Urothelium cell line (cell line): ENCODE results near the gene PMEL.
"Not testable (repeated sequence)": the region's sequence is repeated elsewhere in the genome, so short reads cannot be mapped to it uniquely, and the experiment has no call there.

Source experiments
- DNase-seq: peaks from one replicate; pipeline ENCODE4 v3.0.0; 2011; ENCODE audit warnings: low spot score, mixed read lengths
- FAIRE-seq: peaks from 2 replicates; lab custom pipeline; 2011; peaks lifted over from hg19 to GRCh38; lab: Jason Lieb, UNC

PMEL gene

GRCh38 chr12:55983232-55983842, 17.5 kb upstream of the PMEL start:
- DNase-seq (no peak), FAIRE-seq (no peak)

DNA sequence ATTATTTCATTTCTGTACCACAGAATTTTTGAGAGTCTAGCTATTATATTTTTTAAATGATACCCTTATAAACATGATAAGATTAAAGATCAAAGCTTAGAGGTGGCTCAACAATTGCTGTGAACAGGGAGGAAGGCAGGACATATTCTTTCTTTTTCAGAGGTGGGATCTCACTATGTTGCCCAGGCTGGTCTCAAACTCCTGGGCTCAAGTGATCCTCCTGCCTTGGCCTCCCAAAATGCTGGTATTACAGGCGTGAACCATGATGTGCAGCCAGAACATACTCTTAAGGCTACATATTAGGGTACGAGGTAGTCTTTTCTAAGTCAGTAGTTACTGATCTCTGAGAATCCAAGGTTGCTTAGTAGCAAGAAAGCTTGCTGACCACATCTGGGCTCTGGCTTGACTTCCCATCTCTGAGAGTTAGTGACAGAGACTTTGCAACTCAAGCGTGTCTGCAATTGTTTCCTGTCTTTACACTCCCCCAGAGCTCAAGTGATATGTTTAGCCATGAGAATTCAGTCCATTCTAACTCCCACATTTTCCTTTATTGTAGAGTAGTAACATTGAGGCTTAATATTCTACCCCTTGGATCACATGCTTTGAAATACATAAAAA, 16.6 kb upstream of the PMEL start:
- DNase-seq (no peak), FAIRE-seq (no peak)

GRCh38 chr12:55981882-55982281, 16.0 kb upstream of the PMEL start:
- FAIRE-seq, DNase-seq: not testable (repeated sequence)

DNA sequence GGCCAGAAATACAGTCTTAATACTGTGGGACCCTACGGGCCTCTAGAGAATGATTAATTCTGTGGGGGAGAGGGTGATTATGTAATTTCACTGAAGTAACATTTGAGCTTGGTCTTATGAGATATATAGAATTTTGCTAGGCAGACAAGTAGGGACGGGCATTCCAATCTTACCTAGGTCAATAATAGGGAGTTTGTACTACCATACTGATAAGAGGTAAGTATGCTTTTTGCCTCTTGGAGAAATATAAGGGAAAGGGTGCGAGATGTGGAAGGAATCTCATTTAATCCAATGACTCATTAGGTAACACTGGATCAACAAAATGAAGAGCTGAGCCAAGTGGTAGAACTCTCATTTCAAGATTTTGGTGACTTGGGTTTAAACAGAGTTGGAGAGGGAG, 13.2 kb upstream of the PMEL start:
- DNase-seq (no peak), FAIRE-seq (no peak)

GRCh38 chr12:55978393-55978792, 12.6 kb upstream of the PMEL start:
- FAIRE-seq (no peak), DNase-seq (no peak)

GRCh38 chr12:55974308-55974730, 8.5 kb upstream of the PMEL start:
- peak; percentile 46 for DNase-seq
- no peak for FAIRE-seq

GRCh38 chr12:55973599-55974307, 7.9 kb upstream of the PMEL start, which contains the start of gene RAB5B:
TSS of gene RAB5B (plus strand) at chr12:55974078. CDS start at chr12:55986961, 12,883 bp downstream.
- FAIRE-seq: peak; percentile 91
- DNase-seq: peak; percentile 96

- peak; percentile 84 for FAIRE-seq
Observed at GRCh38 chr12:55972911-55973598, 7.2 kb upstream of the PMEL start.

DNA sequence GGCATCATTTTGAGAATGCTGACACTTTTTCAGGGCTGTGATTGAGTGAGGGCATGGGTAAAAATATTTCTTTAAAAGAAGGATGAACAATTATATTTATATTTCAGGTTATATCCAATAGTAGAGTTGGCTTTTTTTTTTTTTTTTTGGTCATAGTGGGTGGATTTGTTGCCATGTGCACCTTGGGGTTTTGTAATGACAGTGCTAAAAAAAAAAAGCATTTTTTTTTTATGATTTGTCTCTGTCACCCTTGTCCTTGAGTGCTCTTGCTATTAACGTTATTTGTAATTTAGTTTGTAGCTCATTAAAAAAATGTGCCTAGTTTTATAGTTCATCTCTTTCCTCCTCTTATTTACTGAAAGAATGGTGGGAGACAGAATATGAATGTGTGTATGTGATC, 6.6 kb upstream of the PMEL start:
- no peak for FAIRE-seq

More at GRCh38 chr12:55972911-55973598, 7.2 kb upstream of the PMEL start:
- DNase-seq: no peak

DNA sequence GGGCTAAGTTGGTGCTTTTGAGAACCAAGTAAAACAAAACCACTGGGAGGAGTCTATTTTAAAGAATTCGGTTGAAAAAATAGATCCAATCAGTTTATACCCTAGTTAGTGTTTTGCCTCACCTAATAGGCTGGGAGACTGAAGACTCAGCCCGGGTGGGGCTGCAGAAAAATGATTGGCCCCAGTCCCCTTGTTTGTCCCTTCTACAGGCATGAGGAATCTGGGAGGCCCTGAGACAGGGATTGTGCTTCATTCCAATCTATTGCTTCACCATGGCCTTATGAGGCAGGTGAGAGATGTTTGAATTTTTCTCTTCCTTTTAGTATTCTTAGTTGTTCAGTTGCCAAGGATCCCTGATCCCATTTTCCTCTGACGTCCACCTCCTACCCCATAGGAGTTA, 6.2 kb upstream of the PMEL start:
- no peak for FAIRE-seq
- no peak for DNase-seq

More for the DNA sequence above, 6.6 kb upstream of the PMEL start:
- DNase-seq: no peak

DNA sequence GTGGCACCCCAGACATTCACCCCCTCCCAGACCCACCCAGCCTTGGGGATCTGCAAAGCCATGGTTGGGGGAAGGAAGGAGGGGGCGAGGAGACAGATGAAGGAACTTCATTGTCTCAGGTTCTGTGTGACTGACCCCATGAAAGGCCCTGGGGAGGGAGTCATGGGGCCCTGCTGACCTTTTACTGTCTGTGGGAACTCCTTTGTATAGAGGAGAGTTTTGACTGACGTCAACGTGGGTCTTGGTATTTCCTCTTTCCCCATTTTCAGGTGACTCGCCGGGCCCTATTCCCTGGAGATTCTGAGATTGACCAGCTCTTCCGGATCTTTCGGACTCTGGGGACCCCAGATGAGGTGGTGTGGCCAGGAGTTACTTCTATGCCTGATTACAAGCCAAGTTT, 4.9 kb upstream of the PMEL start:
- no peak for FAIRE-seq
- no peak for DNase-seq

DNA sequence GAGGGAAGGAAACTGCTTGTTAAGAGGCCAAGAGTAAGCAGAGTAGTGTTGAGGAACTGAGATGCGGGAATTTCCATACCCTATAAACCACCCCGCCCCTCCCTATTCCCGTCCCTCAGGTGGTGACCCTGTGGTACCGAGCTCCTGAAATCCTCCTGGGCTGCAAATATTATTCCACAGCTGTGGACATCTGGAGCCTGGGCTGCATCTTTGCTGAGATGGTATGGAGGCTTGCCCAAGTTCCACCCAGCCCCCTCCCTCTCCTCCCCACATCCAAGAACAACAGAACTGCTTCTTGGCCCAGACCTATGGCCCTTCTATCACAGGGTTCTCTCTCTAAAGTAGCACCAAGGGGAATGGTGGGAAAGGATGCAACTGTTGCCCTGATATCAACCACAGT, 3.5 kb upstream of the PMEL start:
- no peak for DNase-seq

GRCh38 chr12:55966408-55967281, 803 bp upstream of the PMEL start, which contains the start of gene CDK2:
TSS of gene CDK2 (plus strand) at chr12:55966830. CDS start at chr12:55967009, 179 bp downstream.
- no peak for FAIRE-seq
- peak; percentile 95 for DNase-seq

More for the DNA sequence above, 3.5 kb upstream of the PMEL start:
- no peak for FAIRE-seq

DNA sequence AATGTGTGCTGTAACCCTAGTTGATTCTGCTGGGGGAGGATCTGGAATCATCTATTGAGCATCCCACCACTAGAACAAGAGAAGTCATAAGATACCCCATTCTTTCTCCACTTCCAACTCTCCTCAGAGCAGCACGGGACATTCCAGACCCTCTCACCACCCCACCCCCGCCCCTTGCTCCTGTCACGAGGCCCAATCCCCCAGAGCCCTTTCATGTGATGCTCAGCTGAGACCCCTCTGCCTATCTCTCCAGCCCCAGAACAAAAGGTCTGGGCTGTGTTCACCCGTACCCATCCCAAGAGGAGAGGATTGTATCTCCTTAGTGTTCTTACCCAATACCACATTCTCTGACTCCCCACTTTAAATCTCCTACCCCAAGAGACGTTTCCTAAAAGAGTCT, 602 bp downstream of the PMEL start:
- no peak for DNase-seq
- FAIRE-seq: no peak

- DNase-seq: no peak
Observed at GRCh38 chr12:55963760-55964159, 2.1 kb downstream of the PMEL start.

GRCh38 chr12:55957106-55957859, 8.6 kb downstream of the PMEL start:
- DNase-seq (no peak), FAIRE-seq (no peak)

More at GRCh38 chr12:55963760-55964159, 2.1 kb downstream of the PMEL start:
- no peak for FAIRE-seq

GRCh38 chr12:55955800-55956508, 9.9 kb downstream of the PMEL start:
- DNase-seq: peak; percentile 89
- FAIRE-seq: peak; percentile 79

- FAIRE-seq (no peak), DNase-seq (no peak)
Observed at GRCh38 chr12:55955344-55955743, 10.5 kb downstream of the PMEL start.

DNA sequence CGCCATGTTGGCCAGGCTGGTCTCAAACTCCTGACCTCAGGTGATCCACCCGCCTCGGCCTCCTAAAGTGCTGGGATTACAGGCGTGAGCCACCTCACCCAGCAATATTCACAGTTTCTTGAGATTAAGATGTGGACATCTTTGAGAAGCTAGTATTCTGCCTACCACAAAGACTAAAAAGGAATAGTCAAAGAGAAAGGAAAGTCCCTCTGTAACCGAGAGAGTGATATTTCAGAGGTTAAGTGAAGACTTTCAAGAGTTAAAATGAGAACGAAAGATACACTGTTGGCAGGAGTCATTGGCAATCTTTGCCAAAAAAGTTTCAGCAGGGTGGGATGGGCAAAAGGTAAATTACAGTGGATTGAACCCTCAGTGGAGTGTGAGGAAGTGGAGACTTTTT, 19.3 kb downstream of the PMEL start:
- no peak for FAIRE-seq
- no peak for DNase-seq
